Activated CD8-positive, alpha-beta memory T cell treated with anti-CD3 and anti-CD28 coated beads for 4 hours (primary cell): ENCODE measurements around the gene LRRC37A.
"Not testable (repeated sequence)": the region's sequence is repeated elsewhere in the genome, so short reads cannot be mapped to it uniquely, and the experiment has no call there.

ENCODE experiments used
- DNase-seq, 2 donors: peaks; one replicate each; pipeline ENCODE4 v3.0.0-alpha.2; 2020; ENCODE audit warnings: low read depth in 2 of 2

The LRRC37A gene

DNA sequence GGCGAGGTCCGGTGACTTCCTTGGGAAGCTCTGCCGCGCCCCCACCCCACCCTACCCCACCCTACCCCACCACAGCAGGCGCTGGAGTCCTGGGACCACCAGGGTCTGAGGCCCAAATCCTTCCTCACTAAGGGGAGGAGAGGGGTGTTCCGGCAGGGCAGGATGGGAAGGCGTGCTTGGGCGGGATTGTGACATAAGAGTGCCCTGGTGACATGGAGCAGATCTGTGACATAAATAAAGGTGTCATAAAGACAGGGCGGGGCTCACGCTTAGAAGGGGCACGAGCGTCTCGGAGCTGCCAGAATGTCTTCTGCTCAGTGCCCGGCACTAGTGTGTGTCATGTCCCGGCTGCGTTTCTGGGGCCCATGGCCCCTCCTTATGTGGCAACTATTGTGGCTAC, at the start of gene LRRC37A:
TSS of gene LRRC37A (plus strand) at position 301 of the 400 bp plus-strand sequence. CDS start at position 304, 3 bp downstream.
- not testable (repeated sequence) for DNase-seq

DNA sequence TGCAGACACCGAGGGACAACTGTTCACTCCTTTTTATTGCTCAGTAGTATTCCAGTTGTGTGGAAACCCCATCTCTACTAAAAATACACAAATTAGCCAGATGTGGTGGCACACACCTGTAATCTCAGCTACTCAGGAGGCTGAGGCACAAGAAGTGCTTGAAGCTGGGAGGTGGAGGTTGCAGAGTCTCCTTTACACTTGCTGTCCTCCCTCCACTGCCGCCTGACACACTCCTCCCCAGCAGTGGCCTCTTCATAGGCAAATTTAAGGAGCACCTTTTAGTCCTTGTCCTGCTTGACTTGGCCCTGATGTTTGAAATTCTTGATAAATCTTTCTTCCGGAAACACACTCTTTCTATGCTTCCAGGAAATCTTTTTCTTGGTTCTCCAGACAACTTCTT, 45.8 kb upstream of the LRRC37A start:
- DNase-seq, result not testable (repeated sequence)

DNA sequence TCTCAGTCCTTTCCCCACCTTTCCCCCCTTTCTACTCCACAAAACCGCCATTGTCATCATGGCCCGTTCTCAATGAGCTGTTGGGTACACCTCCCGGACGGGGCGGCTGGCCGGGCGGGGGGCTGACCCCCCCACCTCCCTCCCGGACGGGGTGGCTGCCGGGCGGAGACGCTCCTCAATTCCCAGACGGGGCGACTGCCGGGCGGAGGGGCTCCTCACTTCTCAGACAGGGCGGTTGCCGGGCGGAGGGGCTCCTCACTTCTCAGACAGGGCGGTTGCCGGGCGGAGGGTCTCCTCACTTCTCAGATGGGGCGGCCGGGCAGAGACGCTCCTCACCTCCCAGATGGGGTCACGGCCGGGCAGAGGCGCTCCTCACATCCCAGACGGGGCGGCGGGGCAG, 42.1 kb upstream of the LRRC37A start:
- DNase-seq, result not testable (repeated sequence)

DNA sequence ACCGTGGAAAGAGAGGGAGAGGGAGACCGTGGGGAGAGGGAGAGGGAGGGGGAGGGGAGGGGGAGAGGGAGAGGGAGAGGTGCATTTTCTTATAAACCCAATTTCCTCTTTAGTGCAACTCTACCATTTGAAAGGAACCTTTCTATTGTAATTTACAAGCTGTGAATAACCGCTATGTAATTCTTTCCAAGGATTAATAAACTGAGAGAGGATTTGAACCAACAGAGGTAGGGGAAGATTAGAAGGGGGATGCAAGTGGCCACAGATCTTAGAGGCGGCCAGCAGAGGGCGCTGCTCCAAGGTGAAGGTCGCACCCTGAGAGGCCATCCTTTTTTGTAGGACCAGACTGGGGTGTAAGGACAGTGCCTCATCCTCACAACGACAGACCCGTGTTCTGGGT, 41.2 kb upstream of the LRRC37A start:
- DNase-seq, result peak; percentile 53 to 65

DNA sequence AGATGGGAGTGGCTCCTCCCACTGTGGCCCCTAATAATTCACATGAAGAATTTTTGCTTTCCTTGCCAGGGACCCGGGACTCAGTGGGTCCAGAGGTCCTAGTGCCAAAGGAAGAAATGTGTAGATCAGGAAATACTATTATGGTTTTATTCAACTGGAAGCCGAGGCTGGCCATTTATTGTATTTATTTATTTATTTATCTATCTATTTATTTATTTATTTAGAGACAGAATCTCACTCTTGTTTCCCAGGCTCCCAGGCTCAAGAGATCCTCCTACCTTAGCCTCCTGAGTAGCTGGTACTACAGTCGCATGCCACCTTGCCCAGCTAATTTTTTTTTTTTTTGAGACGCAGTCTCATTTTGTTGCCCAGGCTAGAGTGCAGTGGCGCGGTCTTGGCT, 40.7 kb upstream of the LRRC37A start:
- not testable (repeated sequence) for DNase-seq

DNA sequence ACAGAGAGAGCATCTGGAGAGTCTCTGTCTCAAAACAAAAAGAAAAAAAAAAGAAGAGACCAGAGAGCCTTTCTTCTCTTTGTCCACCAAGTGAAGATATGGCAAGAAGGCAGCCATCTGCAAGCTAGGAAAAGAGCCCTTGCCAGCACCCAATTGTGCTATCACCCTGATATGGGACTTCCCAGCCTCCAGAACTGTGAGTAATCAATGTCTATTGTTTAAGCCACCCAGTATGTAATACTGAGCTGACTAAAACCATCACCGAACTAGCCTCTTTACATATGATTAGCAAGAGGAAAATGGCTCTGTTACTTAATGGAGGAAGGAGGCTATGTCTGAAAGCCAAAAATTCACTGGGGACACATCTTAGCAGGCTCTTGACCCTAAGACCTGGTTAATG, 38.6 kb upstream of the LRRC37A start:
- not testable (repeated sequence) for DNase-seq

DNA sequence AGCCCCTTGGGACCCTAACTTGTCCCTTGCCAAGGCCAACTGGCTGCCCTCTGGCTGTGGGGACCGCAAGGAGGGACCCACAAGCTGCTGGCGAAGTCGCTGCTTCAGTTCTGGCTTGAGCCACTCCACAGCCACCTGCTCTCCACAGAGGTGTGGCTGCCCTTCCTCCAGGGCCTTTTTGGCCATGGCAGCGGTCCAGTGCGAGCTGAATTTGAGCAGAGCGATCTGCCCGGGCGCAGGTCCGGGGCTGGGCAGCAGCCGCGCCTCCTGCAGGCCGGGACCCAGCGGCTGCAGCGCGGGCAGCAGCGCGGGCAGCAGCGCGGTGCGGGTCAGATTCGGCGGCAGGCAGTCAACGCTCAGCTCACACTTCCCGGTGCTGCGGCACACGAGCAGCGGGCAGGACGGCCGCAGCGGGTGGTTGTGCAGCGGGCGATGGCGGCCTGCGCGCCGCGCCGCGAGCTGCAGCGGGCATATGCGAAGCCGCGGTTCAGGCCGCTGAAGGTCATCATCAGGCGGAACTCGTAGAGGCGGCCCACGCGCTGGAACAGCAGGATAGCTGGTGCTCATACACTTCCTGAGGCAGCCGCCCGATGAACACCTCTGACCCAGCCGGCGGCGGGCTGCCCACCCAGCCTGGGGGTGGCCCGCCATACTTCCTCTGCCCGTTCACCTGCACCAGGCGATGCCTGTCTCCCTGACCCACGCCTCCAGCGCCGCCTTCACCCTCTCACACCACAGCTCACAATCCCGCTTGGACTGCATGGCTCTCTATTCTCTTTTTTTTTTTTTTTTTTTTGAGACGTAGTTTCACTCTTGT, 34.9 kb upstream of the LRRC37A start:
- DNase-seq, result not testable (repeated sequence)

DNA sequence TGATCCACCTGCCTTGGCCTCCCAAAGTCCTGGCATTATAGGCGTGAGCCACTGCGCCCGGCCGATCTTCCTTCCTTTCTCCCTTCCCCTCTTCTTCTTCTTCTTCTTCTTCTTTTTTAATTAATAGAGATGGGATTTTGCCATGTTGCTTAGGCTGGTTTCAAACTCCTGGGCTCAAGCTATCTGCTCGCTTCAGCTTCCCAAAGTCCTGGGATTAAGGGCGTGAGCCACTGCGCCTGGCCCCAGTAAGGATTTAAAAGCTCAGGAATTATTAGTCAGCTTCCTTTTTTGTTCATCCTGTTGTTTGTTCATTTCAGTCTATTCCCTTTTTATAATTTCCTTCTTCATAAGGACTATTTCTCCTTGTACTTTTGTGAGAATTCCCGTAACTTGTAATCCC, 32.7 kb upstream of the LRRC37A start:
- no peak for DNase-seq

DNA sequence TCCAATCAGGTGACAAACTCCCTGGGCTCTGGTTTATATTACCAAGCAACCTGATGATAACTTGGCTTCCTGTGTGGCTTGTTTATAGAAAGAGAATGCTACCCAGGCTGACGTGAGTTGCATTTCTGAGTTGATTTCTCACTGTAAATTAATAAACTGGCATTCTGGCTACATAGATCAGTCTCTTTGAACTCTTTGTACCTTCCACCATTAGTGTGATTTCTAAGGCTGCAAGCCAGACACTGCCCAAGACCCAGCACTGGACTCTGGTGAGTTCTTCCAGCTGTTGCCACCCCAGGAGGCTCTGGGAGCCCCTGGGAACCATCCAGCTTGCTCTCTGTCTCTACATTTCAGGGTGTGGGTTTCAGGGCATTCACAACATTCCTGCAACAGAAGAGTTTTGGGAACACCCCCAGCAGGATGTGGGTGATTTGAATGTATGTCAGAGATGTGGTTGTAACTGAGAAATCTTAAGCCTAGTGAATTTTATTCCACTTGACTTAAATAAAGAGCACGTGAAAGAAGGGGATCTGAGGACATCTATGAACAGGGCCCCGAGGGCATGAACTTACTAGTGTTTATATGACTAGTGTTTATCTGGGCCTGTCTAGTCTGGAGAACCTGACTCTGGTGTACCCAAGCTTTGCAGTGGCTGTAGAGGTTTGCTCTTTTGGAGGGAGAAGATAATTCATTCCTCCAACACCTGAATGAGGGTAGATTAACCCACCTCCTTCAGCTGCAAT, 30.3 kb upstream of the LRRC37A start:
- DNase-seq, result no peak

DNA sequence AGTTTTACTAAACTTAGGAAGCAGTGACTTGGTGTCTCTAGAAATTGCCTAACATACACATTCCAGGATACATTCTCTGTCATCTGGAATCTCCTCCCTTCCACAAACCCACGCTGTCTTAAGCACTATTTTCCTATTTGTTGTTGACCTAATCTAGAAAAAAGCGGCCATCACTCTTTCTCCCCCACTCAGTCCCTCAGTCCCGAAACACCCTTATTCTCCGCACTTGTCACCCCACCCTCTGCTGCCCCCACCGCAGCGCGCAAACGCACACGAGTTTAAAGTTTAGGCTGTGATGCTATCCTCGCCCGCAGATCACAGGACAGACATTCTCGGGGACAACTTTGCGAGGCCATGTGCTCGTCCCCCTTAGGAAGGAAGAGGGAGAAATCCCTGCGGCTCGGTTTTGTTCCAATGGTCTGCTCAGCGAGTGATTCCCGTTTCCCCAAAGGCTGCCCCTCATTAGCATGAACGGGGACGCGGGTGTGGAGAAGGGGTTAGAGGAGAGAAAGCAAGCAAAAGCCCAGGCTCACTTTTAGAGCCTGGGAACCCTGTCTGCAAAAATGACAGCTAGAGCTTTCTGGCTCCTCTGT, 28.8 kb upstream of the LRRC37A start:
- not testable (repeated sequence) for DNase-seq

DNA sequence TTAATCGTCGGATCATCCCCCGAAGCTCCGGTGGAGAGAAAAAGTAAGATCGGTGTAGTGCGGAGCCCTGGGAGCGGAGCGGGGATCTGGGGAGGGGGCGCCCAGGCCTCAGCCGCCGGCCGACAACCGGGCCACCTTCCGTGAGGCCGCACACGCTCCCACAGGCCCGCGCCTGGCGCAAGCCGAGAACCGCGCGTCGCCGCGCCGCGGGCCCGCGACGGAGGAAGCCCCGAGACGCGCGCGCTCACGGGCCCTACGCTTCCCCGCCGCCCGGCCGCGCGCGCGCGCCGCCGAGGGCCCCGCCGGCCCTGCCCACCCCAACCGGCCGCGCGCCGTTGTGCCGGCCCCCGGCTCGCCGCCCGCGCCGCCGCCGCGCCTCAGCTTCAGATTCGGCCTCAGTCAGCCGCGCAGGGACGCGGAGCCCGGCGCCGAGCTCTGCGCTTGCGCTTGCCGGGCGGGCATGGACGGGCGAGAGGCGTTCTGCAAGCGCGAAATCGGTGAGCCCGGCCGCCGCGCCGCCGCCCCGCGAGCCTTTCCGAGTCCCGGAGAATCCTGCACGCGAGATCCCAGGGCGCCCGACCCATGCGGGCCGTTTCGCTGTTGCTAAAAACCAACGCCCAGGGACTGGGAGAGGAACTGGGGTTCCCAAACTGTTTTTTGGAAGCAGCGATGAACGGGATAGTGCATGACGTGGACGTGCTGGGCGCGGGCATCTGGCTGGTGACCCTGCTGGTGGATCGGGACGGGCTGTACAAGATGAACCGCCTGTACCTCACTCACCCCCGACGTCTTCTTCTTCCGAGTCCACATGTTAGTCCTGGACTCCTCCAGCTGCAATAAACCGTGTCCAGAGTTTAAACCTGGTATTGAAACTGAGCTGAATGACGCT, 28.0 kb upstream of the LRRC37A start:
- DNase-seq, result peak; percentile 66 to 76

DNA sequence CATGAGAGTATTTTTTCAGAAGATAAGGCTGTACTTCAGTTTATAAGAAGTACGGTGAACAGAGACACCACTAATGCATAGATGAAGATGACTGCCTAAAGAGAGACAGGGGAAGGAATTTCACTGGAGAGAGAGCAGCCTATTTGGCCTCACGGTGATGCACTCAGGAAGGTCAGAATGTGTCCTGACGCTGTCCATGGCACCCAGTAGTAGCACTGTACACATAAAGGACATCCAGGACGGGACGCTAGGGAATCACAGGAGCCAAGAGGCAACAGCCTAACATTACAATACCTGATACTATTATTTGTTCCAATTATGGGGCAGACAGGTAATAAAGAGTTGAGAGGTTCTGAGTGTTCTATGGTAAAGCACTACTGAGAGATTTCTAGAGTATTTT, 24.9 kb upstream of the LRRC37A start:
- no peak for DNase-seq

DNA sequence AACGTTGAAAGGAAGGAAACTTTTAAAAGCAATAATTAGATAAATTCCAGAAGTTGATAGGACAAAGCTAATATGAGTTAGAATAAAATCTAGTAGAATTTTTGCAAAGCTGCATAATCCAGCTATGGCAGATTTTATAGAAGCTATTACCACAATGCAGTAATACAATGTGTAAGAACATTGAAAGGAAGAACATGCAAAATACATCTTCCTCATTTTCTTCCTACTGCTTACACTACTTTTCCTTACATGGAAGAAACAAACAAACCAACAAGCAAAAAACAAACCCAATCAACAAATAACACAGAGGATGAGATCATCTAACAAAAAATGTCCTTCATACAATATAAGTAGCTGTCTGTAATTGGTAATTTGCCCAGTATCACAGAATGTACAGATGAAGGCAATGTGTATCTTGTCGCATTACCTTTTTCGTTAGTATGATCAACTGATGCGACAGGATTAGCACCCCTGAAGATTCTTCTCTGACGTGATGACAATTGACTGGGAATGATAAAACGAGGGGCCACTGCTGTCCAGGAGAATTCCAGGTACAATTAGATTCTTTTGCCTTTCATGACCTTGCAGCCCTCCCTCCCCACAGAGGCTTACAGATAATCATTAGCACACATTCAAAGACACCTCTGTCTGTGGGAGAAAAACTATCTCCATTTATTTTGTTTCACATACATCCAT, 21.2 kb upstream of the LRRC37A start:
- DNase-seq, result no peak

DNA sequence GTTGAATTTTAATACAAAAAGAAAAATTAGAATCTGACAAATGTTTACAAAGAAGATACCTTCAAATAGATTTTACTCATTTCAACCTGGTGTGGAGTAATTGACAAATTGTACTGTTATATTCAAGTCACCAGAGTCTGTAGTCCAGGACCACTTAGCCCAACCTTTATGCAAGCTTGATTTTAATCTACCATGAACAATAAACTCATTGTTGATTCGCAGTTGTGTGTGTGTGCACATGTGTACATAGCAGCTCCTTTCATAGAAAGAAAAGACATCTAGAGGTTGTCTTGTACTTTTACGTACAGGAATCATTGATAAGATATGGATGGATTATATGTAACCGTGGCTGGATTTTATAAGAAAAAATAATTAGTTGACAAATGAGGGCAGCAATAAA, 20.7 kb upstream of the LRRC37A start:
- no peak for DNase-seq

DNA sequence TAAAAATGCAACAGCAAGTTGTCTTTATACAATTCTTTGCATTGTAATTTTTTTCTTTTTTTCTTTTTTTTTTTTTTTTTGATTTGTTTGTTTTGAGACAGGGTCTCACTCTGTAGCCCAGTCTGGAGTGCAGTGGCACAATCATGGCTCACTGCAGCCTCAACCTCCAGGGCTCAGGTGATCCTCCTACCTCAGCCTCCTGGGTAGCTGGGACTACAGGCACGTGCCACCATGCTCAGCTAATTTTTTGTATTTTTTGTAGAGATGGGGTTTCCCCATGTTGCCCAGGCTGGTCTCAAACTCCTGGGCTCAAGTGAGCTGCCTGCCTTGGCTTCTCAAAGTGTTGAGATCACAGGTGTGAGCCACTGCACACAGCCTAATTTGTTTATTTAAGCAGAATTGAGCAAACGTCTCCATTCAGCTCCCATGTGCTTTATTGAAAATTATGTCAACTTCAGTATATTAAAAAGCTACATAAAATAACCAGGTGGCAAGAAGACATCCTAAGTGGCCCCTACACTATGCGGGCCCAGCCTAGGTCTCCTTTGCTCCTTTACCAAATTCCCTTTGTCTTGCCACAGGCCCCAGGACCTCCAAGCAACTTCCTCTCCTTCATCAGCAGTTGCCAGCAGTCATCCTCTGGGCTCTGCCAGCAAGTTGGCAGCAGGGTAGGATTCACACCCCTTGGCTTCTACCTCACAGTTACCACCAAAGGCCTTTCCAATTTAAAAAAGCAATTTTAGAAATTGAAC, 18.0 kb upstream of the LRRC37A start:
- DNase-seq, result not testable (repeated sequence)

DNA sequence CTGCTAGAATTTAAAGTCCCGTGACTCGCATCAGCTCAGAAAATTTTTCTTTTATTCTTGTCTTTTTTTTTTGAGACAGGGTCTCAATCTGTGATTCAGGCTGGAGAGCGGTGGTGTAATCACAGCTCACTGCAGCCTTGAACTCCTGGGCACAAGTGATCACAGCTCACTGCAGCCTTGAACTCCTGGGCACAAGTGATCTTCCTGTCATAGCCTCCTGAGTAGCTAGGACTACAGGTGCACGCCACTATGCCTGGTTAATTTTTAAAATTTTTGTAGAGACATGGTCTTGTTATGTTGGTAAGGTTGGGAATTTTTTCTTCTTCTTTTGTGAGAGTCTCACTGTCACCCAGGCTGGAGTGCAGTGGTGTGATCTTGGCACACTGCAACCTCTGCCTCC, 13.6 kb upstream of the LRRC37A start:
- not testable (repeated sequence) for DNase-seq

DNA sequence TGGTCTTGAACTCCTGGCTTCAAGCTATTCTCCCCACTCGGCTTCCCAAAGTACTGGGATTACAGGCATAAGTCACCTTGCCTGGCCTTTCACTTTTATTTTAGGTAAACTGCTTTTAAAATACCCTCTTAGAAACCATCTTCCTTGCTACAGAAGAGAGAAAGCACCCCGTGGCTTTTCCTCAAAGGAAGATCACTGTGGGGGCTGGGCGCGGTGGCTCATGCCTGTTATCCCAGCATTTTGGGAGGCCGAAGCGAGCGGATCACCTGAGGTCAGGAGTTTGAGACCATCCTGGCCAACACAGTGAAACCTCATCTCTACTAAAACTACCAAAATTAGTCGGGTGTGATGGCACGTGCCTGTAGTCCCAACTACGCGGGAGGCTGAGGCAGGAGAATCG, 12.3 kb upstream of the LRRC37A start:
- not testable (repeated sequence) for DNase-seq

DNA sequence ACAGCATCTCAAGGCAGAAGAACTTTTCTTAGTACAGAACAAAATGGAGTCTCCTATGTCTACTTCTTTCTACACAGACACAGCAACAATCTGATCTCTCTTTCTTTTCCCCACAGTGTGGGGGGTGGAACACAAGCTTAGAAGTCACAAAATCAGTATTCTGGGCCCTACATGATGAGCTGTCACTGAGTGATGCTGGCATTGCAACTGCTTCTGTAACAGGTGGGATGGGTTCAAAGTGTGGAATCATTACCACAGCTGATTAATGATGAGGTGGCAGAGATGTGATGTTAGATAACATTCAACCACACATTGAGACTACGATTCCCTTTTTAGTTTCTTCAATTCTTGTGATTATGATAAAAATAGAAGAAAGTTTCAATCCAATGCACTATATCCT, 10.5 kb upstream of the LRRC37A start:
- peak in 1 of 2 donors; percentile 57 for DNase-seq

DNA sequence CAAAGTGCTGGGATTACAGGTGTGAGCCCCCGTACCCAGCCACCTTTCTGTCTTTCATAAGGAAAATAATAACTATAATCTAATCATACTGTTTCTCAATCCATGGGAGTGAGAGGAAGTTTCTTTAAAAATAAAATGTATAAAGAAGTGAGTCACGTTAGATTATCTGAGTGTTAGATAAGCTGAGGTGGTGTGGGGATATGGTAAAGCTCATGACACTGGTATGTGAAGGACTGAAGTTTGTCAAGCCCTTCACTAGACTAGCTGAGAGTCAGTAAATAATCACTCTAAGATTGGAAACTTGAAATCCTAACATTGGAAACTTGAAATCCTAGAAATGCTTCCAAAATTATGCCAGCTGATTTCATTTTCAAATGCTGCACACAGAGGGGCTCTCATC, 9.4 kb upstream of the LRRC37A start:
- not testable (repeated sequence) for DNase-seq

DNA sequence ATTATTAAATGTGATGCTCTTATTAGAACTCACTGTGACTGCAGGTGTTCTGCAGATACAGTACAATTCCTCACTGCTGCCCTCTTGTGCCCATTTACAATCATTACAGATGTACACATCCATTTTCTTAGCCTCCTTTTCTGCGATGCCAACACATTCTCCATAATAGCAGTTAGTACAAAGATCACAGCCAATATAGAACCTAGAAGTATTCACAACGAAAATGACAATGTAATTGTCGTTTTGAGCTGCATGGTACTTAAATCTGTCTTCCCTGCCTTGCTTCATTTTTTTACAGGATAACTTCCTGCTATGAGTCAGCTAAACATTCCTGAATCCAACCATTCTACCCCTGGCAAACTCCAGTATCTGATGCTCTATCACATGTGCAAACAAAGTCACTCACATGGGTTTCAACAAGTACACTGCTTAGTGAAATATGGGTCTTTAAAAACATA, 8.1 kb upstream of the LRRC37A start:
- DNase-seq, result peak; percentile 31 to 54
